ENCODE measurements around the gene RMND5A. TPM values are rescaled to one million over a fixed set of nuclear protein-coding genes. Genes with fewer than 3 reads are reported as not detected.
A peak's percentile ranks its signal among the peaks of the same experiment; 100 is the strongest.

Gene RMND5A
- total and polyA plus RNA-seq, 5 donors from 2014 or later = 13.5 to 27.6 (median 15.8) TPM

- Histone ChIP-seq H3K27ac (ENCODE audit: insufficient read depth, low read length, poor library complexity, severe bottlenecking) (no peak overlapping the region), H3K9me3 (ENCODE audit: control insufficient read depth in 2 of 2, low read length in 2 of 2) (peaks cover 0 to 8% of the 10 kb centered on the region in 2 experiments), H3K27me3 (ENCODE audit: control insufficient read depth, insufficient read depth, low read length) (no peaks in the 10 kb centered on the region), H3K4me3 (ENCODE audit: low read depth, low read length) (no peak overlapping the region), H3K4me1 (ENCODE audit: control insufficient read depth, insufficient read depth, low read length, poor library complexity, severe bottlenecking) (no peaks in the 10 kb centered on the region), H3K36me3 (ENCODE audit: control insufficient read depth, insufficient read depth, low read length) (peaks cover 63% of the 10 kb centered on the region)
- peaks cover 18 to 35% (median 25%) of the 10 kb centered on the region in 4 donors for H3K4me1 Mint-ChIP-seq
- ATAC-seq (ENCODE audit: low read depth in 2 of 2) (no peak), DNase-seq (no peak)
- H3K9me3 Mint-ChIP-seq = peaks cover 0 to 8% (median 0%) of the 10 kb centered on the region in 7 donors
- H3K27ac Mint-ChIP-seq = peak overlapping the region in 2 of 3 donors; percentile 29 to 32
- H3K27me3 Mint-ChIP-seq = no peaks in the 10 kb centered on the region
- peaks cover 55% of the 10 kb centered on the region for H3K36me3 Mint-ChIP-seq
- no peak overlapping the region for H3K4me3 Mint-ChIP-seq
Measured at GRCh38 chr2:86753606-86754005, 33.5 kb downstream of the RMND5A start.

- DNase-seq (no peak), ATAC-seq (ENCODE audit: low read depth in 2 of 2) (no peak)
- no peaks in the 10 kb centered on the region for H3K27me3 Mint-ChIP-seq
- peaks cover 27% of the 10 kb centered on the region for H3K36me3 Mint-ChIP-seq
- no peak overlapping the region for H3K27ac ChIP-seq (ENCODE audit: insufficient read depth, low read length, poor library complexity, severe bottlenecking)
- no peaks in the 10 kb centered on the region for H3K9me3 ChIP-seq (ENCODE audit: control insufficient read depth in 2 of 2, low read length in 2 of 2)
- H3K9me3 Mint-ChIP-seq = no peaks in the 10 kb centered on the region
- H3K4me3 Mint-ChIP-seq = no peak overlapping the region
- H3K4me1 ChIP-seq (ENCODE audit: control insufficient read depth, insufficient read depth, low read length, poor library complexity, severe bottlenecking) = peaks cover 2% of the 10 kb centered on the region
- H3K4me3 ChIP-seq (ENCODE audit: low read depth, low read length) = no peak overlapping the region
- peak overlapping the region in 2 of 3 donors; percentile 74 to 89 for H3K27ac Mint-ChIP-seq
- H3K36me3 ChIP-seq (ENCODE audit: control insufficient read depth, insufficient read depth, low read length) = peaks cover 33% of the 10 kb centered on the region
- peaks cover 30 to 36% (median 33%) of the 10 kb centered on the region in 4 donors for H3K4me1 Mint-ChIP-seq
- no peaks in the 10 kb centered on the region for H3K27me3 ChIP-seq (ENCODE audit: control insufficient read depth, insufficient read depth, low read length)
Measured at GRCh38 chr2:86758405-86758804, 38.3 kb downstream of the RMND5A start.

- Mint-ChIP-seq H3K27me3 (no peaks in the 10 kb centered on the region), H3K4me1 (peaks cover 36 to 48% (median 40%) of the 10 kb centered on the region in 4 donors), H3K4me3 (no peak overlapping the region), H3K9me3 (no peaks in the 10 kb centered on the region), H3K27ac (peak overlapping the region in 2 of 3 donors; percentile 60 to 90), H3K36me3 (peaks cover 20% of the 10 kb centered on the region)
- Histone ChIP-seq H3K4me1 (ENCODE audit: control insufficient read depth, insufficient read depth, low read length, poor library complexity, severe bottlenecking) (peaks cover 2% of the 10 kb centered on the region), H3K9me3 (ENCODE audit: control insufficient read depth in 2 of 2, low read length in 2 of 2) (no peaks in the 10 kb centered on the region), H3K27me3 (ENCODE audit: control insufficient read depth, insufficient read depth, low read length) (no peaks in the 10 kb centered on the region), H3K27ac (ENCODE audit: insufficient read depth, low read length, poor library complexity, severe bottlenecking) (no peak overlapping the region), H3K4me3 (ENCODE audit: low read depth, low read length) (no peak overlapping the region), H3K36me3 (ENCODE audit: control insufficient read depth, insufficient read depth, low read length) (peaks cover 18% of the 10 kb centered on the region)
- ATAC-seq (ENCODE audit: low read depth in 2 of 2) = no peak
- no peak for DNase-seq
Measured at GRCh38 chr2:86760371-86760770, 40.3 kb downstream of the RMND5A start.

- Mint-ChIP-seq H3K27me3 (no peaks in the 10 kb centered on the region), H3K4me1 (peaks cover 18 to 31% (median 22%) of the 10 kb centered on the region in 4 donors), H3K9me3 (no peaks in the 10 kb centered on the region), H3K27ac (peak overlapping the region in 2 of 3 donors; percentile 30 to 83), H3K36me3 (peaks cover 17% of the 10 kb centered on the region), H3K4me3 (peak overlapping the region in 1 of 4 donors; percentile 47)
- peak in 2 of 3 donors; percentile 34 to 71 for DNase-seq
- H3K36me3 ChIP-seq (ENCODE audit: control insufficient read depth, insufficient read depth, low read length) = peaks cover 46% of the 10 kb centered on the region
- H3K4me1 ChIP-seq (ENCODE audit: control insufficient read depth, insufficient read depth, low read length, poor library complexity, severe bottlenecking) = peaks cover 2% of the 10 kb centered on the region
- H3K27ac ChIP-seq (ENCODE audit: insufficient read depth, low read length, poor library complexity, severe bottlenecking) = no peak overlapping the region
- H3K27me3 ChIP-seq (ENCODE audit: control insufficient read depth, insufficient read depth, low read length) = no peaks in the 10 kb centered on the region
- ATAC-seq (ENCODE audit: low read depth in 2 of 2) = peak in 1 of 2 donors; percentile 53
- H3K9me3 ChIP-seq (ENCODE audit: control insufficient read depth in 2 of 2, low read length in 2 of 2) = no peaks in the 10 kb centered on the region
- no peak overlapping the region for H3K4me3 ChIP-seq (ENCODE audit: low read depth, low read length)
Measured at GRCh38 chr2:86764661-86765309, 44.7 kb downstream of the RMND5A start.

GRCh38 chr2:86765310-86765695 lies 45.2 kb downstream of the RMND5A start:
- Mint-ChIP-seq H3K9me3 (no peaks in the 10 kb centered on the region), H3K36me3 (peaks cover 19% of the 10 kb centered on the region), H3K4me3 (no peak overlapping the region), H3K27ac (peak overlapping the region in 1 of 3 donors; percentile 30), H3K4me1 (peaks cover 16 to 27% (median 19%) of the 10 kb centered on the region in 4 donors), H3K27me3 (no peaks in the 10 kb centered on the region)
- ATAC-seq (ENCODE audit: low read depth in 2 of 2) (no peak), DNase-seq (no peak)
- H3K36me3 ChIP-seq (ENCODE audit: control insufficient read depth, insufficient read depth, low read length) = peaks cover 49% of the 10 kb centered on the region
- H3K4me3 ChIP-seq (ENCODE audit: low read depth, low read length) = no peak overlapping the region
- H3K4me1 ChIP-seq (ENCODE audit: control insufficient read depth, insufficient read depth, low read length, poor library complexity, severe bottlenecking) = no peaks in the 10 kb centered on the region
- H3K27ac ChIP-seq (ENCODE audit: insufficient read depth, low read length, poor library complexity, severe bottlenecking) = no peak overlapping the region
- H3K27me3 ChIP-seq (ENCODE audit: control insufficient read depth, insufficient read depth, low read length) = no peaks in the 10 kb centered on the region
- H3K9me3 ChIP-seq (ENCODE audit: control insufficient read depth in 2 of 2, low read length in 2 of 2) = no peaks in the 10 kb centered on the region

GRCh38 chr2:86768189-86768949 lies 48.3 kb downstream of the RMND5A start:
- Mint-ChIP-seq H3K27ac (no peak overlapping the region), H3K4me3 (peak overlapping the region in 1 of 4 donors; percentile 47), H3K4me1 (peaks cover 8 to 13% (median 9%) of the 10 kb centered on the region in 4 donors), H3K36me3 (peaks cover 41% of the 10 kb centered on the region), H3K27me3 (no peaks in the 10 kb centered on the region), H3K9me3 (no peaks in the 10 kb centered on the region)
- Histone ChIP-seq H3K9me3 (ENCODE audit: control insufficient read depth in 2 of 2, low read length in 2 of 2) (no peaks in the 10 kb centered on the region), H3K4me3 (ENCODE audit: low read depth, low read length) (no peak overlapping the region), H3K36me3 (ENCODE audit: control insufficient read depth, insufficient read depth, low read length) (peaks cover 71% of the 10 kb centered on the region), H3K4me1 (ENCODE audit: control insufficient read depth, insufficient read depth, low read length, poor library complexity, severe bottlenecking) (no peaks in the 10 kb centered on the region), H3K27ac (ENCODE audit: insufficient read depth, low read length, poor library complexity, severe bottlenecking) (no peak overlapping the region), H3K27me3 (ENCODE audit: control insufficient read depth, insufficient read depth, low read length) (no peaks in the 10 kb centered on the region)
- DNase-seq (no peak), ATAC-seq (ENCODE audit: low read depth in 2 of 2) (no peak)

GRCh38 chr2:86769838-86770237 lies 49.7 kb downstream of the RMND5A start:
- Mint-ChIP-seq H3K36me3 (peaks cover 53% of the 10 kb centered on the region), H3K27me3 (no peaks in the 10 kb centered on the region), H3K4me1 (peaks cover 1 to 6% (median 2%) of the 10 kb centered on the region in 4 donors), H3K27ac (no peak overlapping the region), H3K9me3 (no peaks in the 10 kb centered on the region), H3K4me3 (peak overlapping the region in 1 of 4 donors; percentile 28)
- H3K4me3 ChIP-seq (ENCODE audit: low read depth, low read length) = no peak overlapping the region
- no peaks in the 10 kb centered on the region for H3K4me1 ChIP-seq (ENCODE audit: control insufficient read depth, insufficient read depth, low read length, poor library complexity, severe bottlenecking)
- no peaks in the 10 kb centered on the region for H3K9me3 ChIP-seq (ENCODE audit: control insufficient read depth in 2 of 2, low read length in 2 of 2)
- no peaks in the 10 kb centered on the region for H3K27me3 ChIP-seq (ENCODE audit: control insufficient read depth, insufficient read depth, low read length)
- DNase-seq (no peak), ATAC-seq (ENCODE audit: low read depth in 2 of 2) (no peak)
- H3K27ac ChIP-seq (ENCODE audit: insufficient read depth, low read length, poor library complexity, severe bottlenecking) = no peak overlapping the region
- H3K36me3 ChIP-seq (ENCODE audit: control insufficient read depth, insufficient read depth, low read length) = peaks cover 86% of the 10 kb centered on the region

Measured in CD4-positive, CD25-positive, alpha-beta regulatory T cell (primary cell).